Kidney epithelial cell (primary cell): ENCODE measurements around the gene VHLL. TPM values are rescaled to one million over a fixed set of nuclear protein-coding genes. Genes with fewer than 3 reads are reported as not detected.

Experiments
- DNase-seq: peaks from one replicate; pipeline ENCODE4 v3.0.0-alpha.2; 2010; ENCODE audit warnings: low read depth
- H3K27me3 ChIP-seq: 2 replicates; pipeline ENCODE4 v1.6.0; 2011; ENCODE audit warnings: low read length; ENCODE audit not compliant: control insufficient read depth, insufficient read depth
- H3K36me3 ChIP-seq: 2 replicates; pipeline ENCODE4 v1.5.1; 2011; ENCODE audit warnings: low read length; ENCODE audit not compliant: control insufficient read depth, insufficient read depth
- H3K4me3 ChIP-seq: 2 replicates; pipeline ENCODE4 v1.5.1; 2011; ENCODE audit warnings: low read depth, mild to moderate bottlenecking, control low read depth, low read length
- CTCF ChIP-seq: IDR thresholded peaks from 2 replicates; pipeline ENCODE4 v1.5.1; 2011; ENCODE audit warnings: mild to moderate bottlenecking, moderate library complexity, low read length, control low read depth, inconsistent platforms; ENCODE audit not compliant: insufficient read depth, poor library complexity, severe bottlenecking
- total RNA-seq: library from RNA; depleted of rRNA; stranded (reverse); fragments of >200 nt; gene quantifications from 2 replicates; pipeline ENCODE4 v1.2.3, GENCODE V29; 2015

VHLL gene
- total RNA-seq, 1 donor from 2014 or later = not detected

DNA sequence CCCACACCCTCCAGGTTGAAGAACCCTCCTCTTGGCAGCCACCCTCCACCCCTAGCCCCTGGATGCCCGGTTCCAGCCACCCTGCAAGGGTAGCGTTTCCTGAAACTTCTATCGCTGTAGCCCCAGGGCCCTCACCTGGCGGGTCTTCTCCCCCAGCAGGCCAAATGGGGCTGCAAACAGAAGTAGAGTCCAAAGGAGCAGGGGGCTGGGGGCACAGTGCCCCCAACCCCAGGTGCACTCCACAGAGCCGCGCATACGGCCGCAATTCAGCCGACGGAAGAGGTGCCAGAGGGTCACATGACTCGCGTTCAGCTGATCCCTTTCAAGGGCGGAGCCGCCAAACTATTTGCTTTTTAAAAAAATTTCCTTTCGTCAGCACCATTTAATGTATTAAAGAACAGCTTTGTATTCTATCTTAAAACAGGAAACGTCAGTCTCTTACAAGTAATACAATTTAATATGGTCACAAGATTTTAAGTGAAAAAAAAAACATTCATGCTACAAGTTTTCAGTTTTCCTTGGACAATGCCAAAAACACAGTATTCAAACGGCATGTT lies 3.6 kb downstream of the VHLL start, which contains the start of gene GLMP:
Gene GLMP, minus strand, starts transcription at position 289 of the 557 bp plus-strand sequence. Its CDS starts 34 bp downstream, at position 255.
- H3K4me3 ChIP-seq = peak within 1 kb of the TSS; percentile 60
- no peak for TF ChIP-seq CTCF
- no peak for DNase-seq
- H3K36me3 ChIP-seq = no peaks in the 10 kb centered on the region
- H3K27me3 ChIP-seq = no peaks in the 10 kb centered on the region

- Histone ChIP-seq H3K27me3 (no peaks in the 10 kb centered on the region), H3K4me3 (no peak overlapping the region), H3K36me3 (no peaks in the 10 kb centered on the region)
- no peak for TF ChIP-seq CTCF
- DNase-seq = no peak
These were observed 5.2 kb downstream of the VHLL start for GRCh38 chr1:156293895-156294294.

GRCh38 chr1:156293098-156293434 lies 6.0 kb downstream of the VHLL start:
- no peak for DNase-seq
- Histone ChIP-seq H3K27me3 (no peaks in the 10 kb centered on the region), H3K4me3 (no peak overlapping the region), H3K36me3 (no peaks in the 10 kb centered on the region)
- TF ChIP-seq CTCF = no peak

DNA sequence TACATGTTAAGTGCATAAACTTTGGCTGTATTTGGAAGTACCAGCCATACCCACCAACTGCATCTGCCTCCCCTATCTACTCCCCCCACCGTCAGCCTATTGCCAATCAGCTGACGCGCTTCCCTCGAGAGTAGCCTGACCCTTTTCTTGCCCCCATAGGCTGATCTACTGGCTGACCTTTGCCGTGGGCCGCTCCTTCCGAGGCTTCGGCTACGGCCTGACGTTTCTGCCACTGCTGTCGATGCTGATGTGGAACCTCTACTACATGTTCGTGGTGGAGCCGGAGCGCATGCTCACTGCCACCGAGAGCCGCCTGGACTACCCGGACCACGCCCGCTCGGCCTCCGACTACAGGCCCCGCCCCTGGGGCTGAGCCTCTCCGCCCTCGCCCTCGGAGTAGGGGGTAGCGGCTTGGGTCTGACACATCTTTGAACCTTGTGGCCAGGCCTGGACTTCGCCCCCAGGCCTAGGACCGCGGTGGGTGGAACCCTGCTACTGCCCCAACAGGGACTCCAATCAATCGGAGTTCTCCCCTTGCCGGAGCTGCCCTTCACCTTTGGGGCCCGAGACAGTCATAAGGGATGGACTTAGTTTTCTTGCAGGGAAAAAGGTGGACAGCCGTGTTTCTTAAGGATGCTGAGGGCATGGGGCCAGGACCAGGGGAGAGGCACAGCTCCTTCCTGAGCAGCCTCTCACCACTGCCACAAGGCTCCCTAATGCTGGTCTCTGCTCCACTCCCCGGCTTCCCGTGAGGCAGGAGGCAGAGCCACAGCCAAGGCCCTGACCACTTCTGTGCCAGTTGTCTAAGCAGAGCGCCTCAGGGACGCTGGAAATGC lies 7.7 kb downstream of the VHLL start:
- H3K4me3 ChIP-seq = peak overlapping the region; percentile 41
- DNase-seq = no peak
- TF ChIP-seq CTCF = no peak
- no peaks in the 10 kb centered on the region for H3K27me3 ChIP-seq
- no peaks in the 10 kb centered on the region for H3K36me3 ChIP-seq

DNA sequence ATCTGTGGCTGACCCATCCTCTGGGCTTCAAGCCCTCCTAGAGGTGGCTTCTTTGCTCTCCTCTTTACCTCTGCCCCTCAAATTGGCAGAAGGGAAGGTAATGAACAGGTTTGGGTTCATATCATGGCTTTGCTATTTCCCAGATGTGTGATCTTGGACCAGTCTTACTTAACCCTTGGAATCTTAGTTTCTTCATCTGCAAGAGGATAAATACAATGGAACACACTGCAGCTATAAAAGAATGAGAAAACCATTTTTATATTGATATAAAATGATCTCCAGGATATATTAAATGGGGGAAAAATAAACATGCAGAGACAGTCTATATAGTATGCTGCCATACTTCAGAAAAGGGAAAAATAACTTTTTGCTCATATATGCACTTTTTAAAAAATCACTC lies 9.2 kb downstream of the VHLL start:
- no peaks in the 10 kb centered on the region for H3K36me3 ChIP-seq
- no peak overlapping the region for H3K4me3 ChIP-seq
- TF ChIP-seq CTCF = no peak
- no peak for DNase-seq
- H3K27me3 ChIP-seq = no peaks in the 10 kb centered on the region

DNA sequence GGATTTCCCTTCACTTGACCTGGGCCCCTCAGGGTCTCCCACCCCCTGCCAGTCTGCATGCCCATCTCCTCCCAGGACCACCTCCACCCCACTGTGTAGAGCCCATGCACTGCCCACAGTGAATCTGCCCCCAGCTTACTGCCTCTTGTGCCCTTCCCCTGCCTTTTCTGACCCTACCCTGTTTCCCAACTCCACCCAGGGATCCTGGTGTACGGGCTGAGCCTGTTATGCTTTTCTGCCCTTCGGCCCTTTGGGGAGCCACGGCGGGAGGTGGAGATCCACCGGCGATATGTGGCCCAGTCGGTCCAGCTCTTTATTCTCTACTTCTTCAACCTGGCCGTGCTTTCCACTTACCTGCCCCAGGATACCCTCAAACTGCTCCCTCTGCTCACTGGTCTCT lies 13.0 kb downstream of the VHLL start:
- no peaks in the 10 kb centered on the region for H3K36me3 ChIP-seq
- H3K4me3 ChIP-seq = no peak overlapping the region
- no peak for DNase-seq
- H3K27me3 ChIP-seq = no peaks in the 10 kb centered on the region
- TF ChIP-seq CTCF = no peak
